Trophoblast cell (in vitro differentiated cells and primary cell): ENCODE data around the gene CXCL1.

Source experiments
- DNase-seq, 2 donors: peaks; one replicate each; pipeline ENCODE4 v3.0.0-alpha.2; 2016
- H2AFZ ChIP-seq: 2 replicates; pipeline ENCODE4 v1.6.1; 2013; ENCODE audit warnings: low read length, moderate library complexity, mild to moderate bottlenecking; ENCODE audit not compliant: insufficient read depth, poor library complexity
- H2AK5ac ChIP-seq: 2 replicates; pipeline ENCODE4 v1.6.1; 2013; ENCODE audit warnings: mild to moderate bottlenecking, low read length
- H2BK120ac ChIP-seq: 2 replicates; pipeline ENCODE4 v1.6.1; 2013; ENCODE audit warnings: low read length, mild to moderate bottlenecking, moderate library complexity; ENCODE audit not compliant: insufficient read depth, poor library complexity
- H2BK12ac ChIP-seq: 2 replicates; pipeline ENCODE4 v1.6.1; 2013; ENCODE audit warnings: mild to moderate bottlenecking, low read length, moderate library complexity
- H2BK5ac ChIP-seq: 2 replicates; pipeline ENCODE4 v1.6.1; 2013; ENCODE audit warnings: low read length, low read depth, moderate library complexity, mild to moderate bottlenecking; ENCODE audit not compliant: poor library complexity
- H3K14ac ChIP-seq: 2 replicates; pipeline ENCODE4 v1.6.1; 2013; ENCODE audit warnings: mild to moderate bottlenecking, low read length
- H3K18ac ChIP-seq: 2 replicates; pipeline ENCODE4 v1.6.1; 2013; ENCODE audit warnings: mild to moderate bottlenecking, low read length
- H3K23ac ChIP-seq: 2 replicates; pipeline ENCODE4 v1.6.1; 2013; ENCODE audit warnings: low read length
- H3K27ac ChIP-seq: 2 replicates; pipeline ENCODE4 v1.5.1; 2013; ENCODE audit warnings: low read depth, mild to moderate bottlenecking, inconsistent platforms, low read length, moderate library complexity
- H3K27me3 ChIP-seq: 2 replicates; pipeline ENCODE4 v1.6.1; 2013; ENCODE audit warnings: inconsistent platforms, mild to moderate bottlenecking, low read length, moderate library complexity; ENCODE audit not compliant: insufficient read depth
- H3K36me3 ChIP-seq, 2 experiments: 1 replicate in 1 of 2; 2 replicates in 1 of 2; pipeline ENCODE4 v1.6.1; 2013; ENCODE audit warnings: low read length in 2 of 2, mild to moderate bottlenecking in 2 of 2, moderate library complexity in 1 of 2; ENCODE audit not compliant: insufficient read depth in 2 of 2, control insufficient read depth in 1 of 2
- H3K4ac ChIP-seq: 2 replicates; pipeline ENCODE4 v1.6.1; 2013; ENCODE audit warnings: low read depth, mild to moderate bottlenecking, low read length, moderate library complexity
- H3K4me1 ChIP-seq, 2 experiments: 1 replicate in 1 of 2; 2 replicates in 1 of 2; pipeline ENCODE4 v1.6.1; 2013; ENCODE audit warnings: low read length in 2 of 2, mild to moderate bottlenecking in 2 of 2, moderate library complexity in 1 of 2; ENCODE audit not compliant: insufficient read depth in 2 of 2, control insufficient read depth in 1 of 2
- H3K4me2 ChIP-seq: 2 replicates; pipeline ENCODE4 v1.6.1; 2013; ENCODE audit warnings: inconsistent platforms, mild to moderate bottlenecking, low read length, moderate library complexity
- H3K4me3 ChIP-seq: 2 replicates; pipeline ENCODE4 v1.5.1; 2013; ENCODE audit warnings: mild to moderate bottlenecking, low read depth, low read length, inconsistent platforms
- H3K79me1 ChIP-seq: one replicate; pipeline ENCODE4 v1.6.1; 2013; ENCODE audit warnings: low read length
- H3K79me2 ChIP-seq: 2 replicates; pipeline ENCODE4 v1.6.1; 2013; ENCODE audit warnings: low read length, mild to moderate bottlenecking; ENCODE audit not compliant: control insufficient read depth, insufficient read depth, poor library complexity
- H3K9ac ChIP-seq: 2 replicates; pipeline ENCODE4 v1.6.1; 2013; ENCODE audit warnings: mild to moderate bottlenecking, low read length
- H3K9me3 ChIP-seq: 2 replicates; pipeline ENCODE4 v1.6.1; 2013; ENCODE audit warnings: low read depth, mild to moderate bottlenecking, control low read depth, inconsistent platforms, low read length; ENCODE audit not compliant: insufficient read depth
- H4K12ac ChIP-seq: 2 replicates; pipeline ENCODE4 v1.6.1; 2013; ENCODE audit warnings: low read depth, mild to moderate bottlenecking, low read length, moderate library complexity
- H4K8ac ChIP-seq: 2 replicates; pipeline ENCODE4 v1.6.1; 2013; ENCODE audit warnings: low read depth, mild to moderate bottlenecking, low read length, moderate library complexity
- H4K91ac ChIP-seq: one replicate; pipeline ENCODE4 v1.6.1; 2013; ENCODE audit warnings: low read depth, mild to moderate bottlenecking, low read length, moderate library complexity
- WGBS: extraction: QIAGEN DNeasy Blood & Tissue Kit; methylation state at CpG from one replicate; pipeline ENCODE4 v1.1.7; 2013; ENCODE audit warnings: missing lambda C conversion rate; ENCODE audit not compliant: insufficient read length, insufficient coverage; ENCODE audit errors: extremely low coverage; 5-methylcytosine and 5-hydroxymethylcytosine counted together

Gene CXCL1

DNA sequence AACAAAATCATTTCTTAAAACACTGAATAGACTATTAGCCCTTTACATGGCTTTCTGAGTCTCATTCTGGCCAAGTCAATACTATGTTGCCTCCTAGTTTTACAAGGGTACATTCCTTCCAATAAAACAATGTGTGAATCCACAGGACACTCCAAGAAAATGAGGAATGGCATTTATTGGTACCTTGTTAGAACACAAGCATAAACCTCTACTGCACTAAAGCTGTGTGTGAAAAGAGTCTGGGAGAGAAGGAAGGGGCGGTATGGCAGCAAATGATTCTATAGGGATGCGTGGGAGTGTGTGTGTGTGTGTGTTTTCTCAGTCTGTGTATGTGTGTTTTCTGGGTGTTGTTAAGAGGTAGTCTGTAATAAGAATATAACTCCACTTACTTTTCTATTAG, 48.9 kb downstream of the CXCL1 start:
- no peaks in the 10 kb centered on the region for H3K27me3 ChIP-seq
- no peaks in the 10 kb centered on the region for H3K79me2 ChIP-seq
- no peak overlapping the region for H4K12ac ChIP-seq
- H3K14ac ChIP-seq, result no peak overlapping the region
- no peak overlapping the region for H2BK120ac ChIP-seq
- H3K79me1 ChIP-seq, result no peaks in the 10 kb centered on the region
- no CpG with 5 or more reads among the region's 2 CpGs for WGBS
- no peak overlapping the region for H2AFZ ChIP-seq
- H4K91ac ChIP-seq, result no peak overlapping the region
- H3K36me3 ChIP-seq, result no peaks in the 10 kb centered on the region
- H3K4me3 ChIP-seq, result no peak overlapping the region
- no peak overlapping the region for H3K4ac ChIP-seq
- no peak overlapping the region for H2BK5ac ChIP-seq
- H3K9ac ChIP-seq, result no peak overlapping the region
- no peak for DNase-seq
- H4K8ac ChIP-seq, result no peak overlapping the region
- H2AK5ac ChIP-seq, result no peak overlapping the region
- H3K4me1 ChIP-seq, result peaks cover 2 to 3% of the 10 kb centered on the region in 2 experiments
- no peaks in the 10 kb centered on the region for H3K9me3 ChIP-seq
- no peak overlapping the region for H3K4me2 ChIP-seq
- no peak overlapping the region for H3K27ac ChIP-seq
- no peak overlapping the region for H3K23ac ChIP-seq
- no peak overlapping the region for H3K18ac ChIP-seq
- no peak overlapping the region for H2BK12ac ChIP-seq

DNA sequence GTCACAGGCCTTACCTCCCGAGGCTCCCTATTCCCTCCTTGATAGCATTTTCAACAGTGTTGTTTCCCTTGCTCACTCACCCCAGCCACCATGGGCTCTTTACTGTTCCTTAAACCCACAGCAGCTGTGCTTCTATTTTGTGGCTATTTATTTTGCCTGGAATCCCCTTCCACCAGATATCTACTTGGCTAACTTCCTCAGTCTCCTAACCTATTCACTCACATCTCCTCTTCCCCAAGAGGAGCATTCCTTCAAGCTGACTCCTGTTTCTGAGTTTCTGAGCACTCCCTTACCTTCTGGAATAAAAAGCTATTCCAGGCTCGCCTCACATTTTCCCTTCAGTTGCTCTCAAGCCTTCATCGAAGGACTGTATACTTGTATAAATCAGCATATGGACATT, 50.5 kb downstream of the CXCL1 start:
- Histone ChIP-seq H3K4me2 (no peak overlapping the region), H3K4me3 (no peak overlapping the region), H3K27me3 (no peaks in the 10 kb centered on the region), H4K8ac (no peak overlapping the region), H3K9ac (no peak overlapping the region), H2BK5ac (no peak overlapping the region), H2BK12ac (no peak overlapping the region), H2AFZ (no peak overlapping the region), H3K18ac (no peak overlapping the region), H4K91ac (no peak overlapping the region), H3K4me1 (peaks cover 2 to 3% of the 10 kb centered on the region in 2 experiments), H3K14ac (no peak overlapping the region), H3K9me3 (no peaks in the 10 kb centered on the region), H4K12ac (no peak overlapping the region), H3K4ac (no peak overlapping the region), H3K79me2 (no peaks in the 10 kb centered on the region), H3K23ac (no peak overlapping the region), H2BK120ac (no peak overlapping the region), H2AK5ac (no peak overlapping the region), H3K36me3 (no peaks in the 10 kb centered on the region), H3K27ac (no peak overlapping the region), H3K79me1 (no peaks in the 10 kb centered on the region)
- no CpG with 5 or more reads among the region's 3 CpGs for WGBS
- DNase-seq, result no peak
